ENCODE measurements around the gene CCDC13.
"Not testable (repeated sequence)": the region's sequence is repeated elsewhere in the genome, so short reads cannot be mapped to it uniquely, and the experiment has no call there.

Gene CCDC13, protein sequence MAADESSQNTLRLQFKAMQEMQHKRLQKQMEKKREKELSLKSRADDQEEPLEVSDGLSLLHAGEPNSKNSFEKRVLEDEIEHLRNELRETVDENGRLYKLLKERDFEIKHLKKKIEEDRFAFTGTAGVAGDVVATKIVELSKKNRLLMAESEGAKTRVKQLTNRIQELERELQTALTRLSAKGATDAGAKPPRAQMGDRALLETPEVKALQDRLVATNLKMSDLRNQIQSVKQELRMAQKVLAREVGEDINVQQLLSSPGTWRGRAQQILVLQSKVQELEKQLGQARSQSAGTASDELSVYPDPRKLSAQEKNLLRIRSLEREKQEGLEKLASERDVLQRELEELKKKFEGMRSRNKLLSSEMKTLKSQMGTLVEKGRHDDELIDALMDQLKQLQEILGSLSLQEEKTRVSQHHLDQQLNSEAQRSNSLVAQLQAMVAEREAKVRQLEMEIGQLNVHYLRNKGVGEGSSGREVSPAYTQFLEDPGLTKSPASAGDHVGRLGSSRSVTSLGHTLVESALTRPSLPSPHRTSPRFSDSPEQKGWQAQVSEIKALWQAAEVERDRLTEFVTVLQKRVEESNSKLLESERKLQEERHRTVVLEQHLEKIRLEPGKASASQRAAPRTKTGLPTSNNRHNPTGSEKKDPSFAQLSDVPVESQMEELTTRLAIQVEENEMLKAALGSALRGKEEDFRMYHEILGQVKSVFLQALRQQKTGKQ

DNA sequence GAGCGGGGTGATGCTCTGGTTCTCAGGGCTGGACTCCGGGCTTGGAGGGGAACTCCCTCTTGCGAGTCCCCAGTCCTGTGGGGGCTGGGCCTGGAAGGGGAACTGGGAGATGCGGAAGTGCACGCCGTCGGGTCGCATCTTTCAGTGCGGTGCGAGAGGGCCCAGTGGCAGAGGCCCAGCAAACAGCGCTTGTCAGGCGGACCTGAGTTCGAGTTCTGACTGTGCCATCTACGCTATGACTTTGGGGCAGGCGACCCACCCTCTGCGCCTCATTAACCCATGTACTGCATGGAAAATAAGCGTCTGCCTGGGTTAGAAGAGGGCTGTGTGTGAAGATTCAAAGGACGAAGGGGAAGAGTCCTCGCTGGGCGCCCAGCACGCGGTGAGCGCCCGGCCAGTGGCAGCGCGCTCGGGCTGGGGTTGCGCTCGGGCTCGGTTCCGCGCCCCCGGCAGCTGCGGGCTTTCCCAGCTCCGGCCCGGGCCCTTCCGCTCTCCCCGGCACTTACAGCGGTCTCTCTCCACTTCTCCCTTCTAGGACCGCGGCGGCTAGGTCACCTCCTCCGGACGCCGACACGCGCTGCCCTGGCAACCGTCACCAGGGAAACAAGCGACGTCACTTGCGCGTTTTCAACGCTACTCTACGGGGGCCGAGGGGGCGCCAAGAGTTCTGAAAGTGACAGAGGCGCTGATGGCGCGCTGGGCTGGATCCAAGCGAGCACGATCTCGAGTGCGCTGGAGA is at the start of gene CCDC13:
CCDC13 (minus strand) TSS at position 584 of the 739 bp plus-strand sequence. CDS start 14,908 bp downstream, outside the sequence.
- peak; percentile 53 for DNase-seq (ENCODE audit: low spot score)

DNA sequence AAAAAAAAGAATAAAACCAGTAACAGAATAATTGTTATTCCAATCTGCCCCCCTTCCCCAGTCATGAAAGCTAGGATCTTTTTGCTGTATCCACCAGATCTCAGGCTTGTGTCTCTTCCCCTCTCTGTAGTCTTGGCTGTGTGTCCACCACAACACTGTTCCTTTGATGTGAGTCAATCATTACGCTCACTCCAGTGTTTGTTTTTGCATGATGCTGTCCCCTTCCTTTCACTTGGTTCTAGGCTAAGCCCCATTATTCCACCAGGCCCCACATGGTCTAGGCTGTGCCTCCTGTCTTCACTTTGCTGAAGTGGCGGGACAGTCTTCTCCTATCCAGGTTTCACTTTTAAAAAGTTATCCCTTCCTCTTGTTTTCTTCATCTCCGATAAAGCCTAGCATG is 49.8 kb upstream of the CCDC13 start:
- DNase-seq (ENCODE audit: low spot score), result no peak

DNA sequence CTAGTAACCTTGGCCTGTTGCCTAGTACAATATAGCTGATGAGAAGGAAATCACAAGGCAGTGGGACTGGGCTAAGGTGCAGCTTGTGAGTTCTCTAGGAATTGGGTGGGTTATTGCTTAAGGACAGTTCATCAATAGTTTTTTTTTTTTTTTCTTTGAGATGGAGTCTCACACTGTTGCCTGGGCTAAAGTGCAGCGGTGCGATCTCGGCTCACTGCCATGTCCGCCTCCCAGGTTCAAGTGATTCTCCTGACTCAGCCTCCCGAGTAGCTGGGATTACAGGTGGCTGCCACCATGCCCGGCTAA is 47.6 kb upstream of the CCDC13 start:
- DNase-seq (ENCODE audit: low spot score), result no peak

DNA sequence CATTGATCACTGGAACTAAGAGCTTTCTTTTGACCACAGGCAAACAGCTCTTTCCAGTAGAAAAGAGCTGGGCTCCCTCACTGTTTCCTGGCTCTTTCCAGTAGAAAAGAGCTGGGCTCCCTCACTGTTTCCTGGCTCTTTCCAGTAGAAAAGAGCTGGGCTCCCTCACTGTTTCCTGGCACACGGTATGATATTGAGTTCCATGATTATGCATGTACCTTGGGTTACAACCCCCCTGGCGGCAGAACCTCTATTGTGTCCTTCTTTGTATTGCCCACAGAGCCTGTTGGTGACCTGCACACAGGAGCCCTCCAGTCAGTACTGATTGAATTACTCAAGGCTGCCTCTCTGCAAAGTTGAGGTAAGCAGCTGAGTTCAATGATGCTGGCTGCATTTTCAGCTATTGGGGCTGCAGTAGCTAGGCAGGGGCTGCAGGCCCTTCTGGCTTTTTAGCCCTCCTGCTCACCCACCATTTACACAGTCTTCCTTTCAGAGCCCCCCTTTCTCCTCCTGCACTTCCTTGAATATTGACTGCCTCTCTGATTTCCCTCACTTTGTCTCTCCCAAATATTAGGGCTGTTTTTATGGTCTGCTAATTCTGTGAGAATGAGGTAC is 46.4 kb upstream of the CCDC13 start:
- no peak for DNase-seq (ENCODE audit: low spot score)

DNA sequence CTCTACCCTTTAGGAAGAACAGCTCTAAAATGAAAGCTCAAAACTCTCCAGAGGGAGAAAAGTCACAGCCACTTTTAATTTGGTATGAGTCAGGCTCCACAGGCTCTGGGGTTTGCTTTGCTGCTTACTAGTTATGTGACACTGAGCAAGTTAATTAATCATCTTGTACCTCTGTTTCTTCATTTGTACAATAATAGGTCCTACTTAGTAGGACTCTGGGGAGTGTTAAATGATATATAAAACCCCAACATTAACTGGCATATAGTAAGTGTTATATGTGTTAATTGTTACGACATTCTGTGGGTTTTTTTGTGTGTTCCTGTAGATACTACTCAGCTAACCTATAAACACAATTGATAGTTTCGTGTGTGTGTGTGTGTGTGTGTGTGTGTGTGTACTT is 42.8 kb upstream of the CCDC13 start:
- no peak for DNase-seq (ENCODE audit: low spot score)

DNA sequence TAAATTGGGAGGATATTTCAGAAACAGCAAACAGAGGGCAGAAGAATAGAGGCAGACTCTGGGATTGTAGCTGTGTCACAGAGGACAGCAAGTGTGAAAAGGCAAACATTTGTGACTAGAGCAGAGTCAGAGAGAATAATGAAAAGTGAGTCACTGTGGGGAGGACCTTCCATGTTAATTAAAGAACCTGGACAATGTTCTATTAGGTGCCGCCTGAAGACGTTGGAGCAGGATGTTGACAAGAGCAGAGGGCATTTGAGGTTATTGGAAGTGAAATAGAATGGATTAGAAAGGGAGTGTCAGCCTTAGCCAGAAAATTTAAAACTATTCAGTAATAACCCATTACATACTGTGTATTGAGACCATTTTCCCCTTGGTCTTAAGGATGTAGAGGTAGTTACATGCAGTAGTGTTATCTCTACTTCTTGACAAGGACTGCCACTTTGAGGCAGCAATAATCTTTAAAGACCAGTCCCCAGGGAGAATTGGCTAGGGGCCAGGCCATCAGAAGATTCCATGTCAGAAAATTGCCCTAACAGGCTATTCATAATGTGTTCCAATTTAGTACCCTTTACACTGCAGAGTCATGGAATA is 42.0 kb upstream of the CCDC13 start:
- DNase-seq (ENCODE audit: low spot score), result peak; percentile 81

DNA sequence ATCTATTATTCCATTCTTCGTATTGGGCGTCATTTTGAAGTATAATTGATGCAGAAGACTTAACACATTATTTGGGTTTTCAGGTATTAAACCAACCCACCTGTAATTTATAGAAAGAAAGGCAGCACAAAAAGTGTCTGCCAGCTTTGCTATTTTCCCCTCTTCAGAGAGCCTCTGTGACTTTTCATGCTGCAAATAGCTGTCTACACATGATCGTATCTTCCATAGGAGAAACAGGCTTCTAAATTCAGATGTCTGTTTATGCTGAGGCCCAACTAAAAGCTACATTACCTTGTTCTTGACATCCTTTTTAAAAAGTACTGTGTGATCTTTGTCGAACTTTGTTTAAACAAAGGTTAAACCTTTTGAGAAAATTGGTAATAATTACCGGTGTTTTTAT is 41.2 kb upstream of the CCDC13 start:
- DNase-seq (ENCODE audit: low spot score), result no peak

DNA sequence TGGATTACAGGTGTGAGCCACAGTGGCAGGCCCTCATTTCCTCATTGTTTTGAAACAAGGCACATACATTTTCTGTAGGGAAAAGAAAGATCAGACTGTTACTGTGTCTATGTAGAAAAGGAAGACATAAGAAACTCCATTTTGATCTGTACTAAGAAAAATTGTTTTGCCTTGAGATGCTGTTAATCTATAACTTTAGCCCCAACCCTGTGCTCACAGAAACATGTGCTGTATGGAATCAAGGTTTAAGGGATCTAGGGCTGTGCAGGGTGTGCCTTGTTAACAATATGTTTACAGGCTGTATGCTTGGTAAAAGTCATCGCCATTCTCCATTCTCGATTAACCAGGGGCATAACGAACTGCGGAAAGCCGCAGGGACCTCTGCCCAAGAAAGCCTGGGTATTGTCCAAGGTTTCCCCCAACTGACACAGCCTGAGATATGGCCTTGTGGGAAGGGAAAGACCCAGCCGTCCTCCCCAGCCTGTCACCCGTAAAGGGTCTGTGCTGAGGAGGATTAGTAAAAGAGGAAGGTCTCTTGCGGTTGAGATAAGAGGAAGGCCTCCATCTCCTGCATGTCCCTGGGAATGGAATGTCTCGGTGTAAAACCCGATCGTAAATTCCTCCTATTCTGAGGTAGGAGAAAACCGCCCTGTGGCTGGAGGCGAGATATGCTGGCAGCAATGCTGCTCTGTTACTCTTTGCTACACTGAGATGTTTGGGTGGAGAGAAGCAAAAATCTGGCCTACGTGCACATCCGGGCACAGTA is 38.2 kb upstream of the CCDC13 start:
- DNase-seq (ENCODE audit: low spot score), result not testable (repeated sequence)

DNA sequence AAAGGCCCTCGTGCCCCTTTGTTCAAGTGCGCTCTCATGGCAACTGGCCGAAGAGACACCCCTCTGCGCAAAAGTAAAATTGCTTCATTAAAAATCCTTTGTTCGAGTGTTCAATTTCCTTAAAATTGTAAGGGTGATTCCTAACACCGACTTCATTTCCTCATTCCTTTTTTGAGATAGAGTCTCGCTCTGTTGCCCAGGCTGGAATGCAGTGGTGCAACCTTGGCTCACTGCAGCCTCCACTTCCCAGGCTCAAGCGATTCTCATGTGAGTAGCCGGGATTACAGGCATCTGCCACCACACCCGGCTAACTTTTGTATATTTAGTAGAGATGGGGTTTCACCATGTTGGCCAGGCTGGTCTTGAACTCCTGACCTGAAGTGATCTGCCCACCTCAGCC is 37.7 kb upstream of the CCDC13 start:
- not testable (repeated sequence) for DNase-seq (ENCODE audit: low spot score)

DNA sequence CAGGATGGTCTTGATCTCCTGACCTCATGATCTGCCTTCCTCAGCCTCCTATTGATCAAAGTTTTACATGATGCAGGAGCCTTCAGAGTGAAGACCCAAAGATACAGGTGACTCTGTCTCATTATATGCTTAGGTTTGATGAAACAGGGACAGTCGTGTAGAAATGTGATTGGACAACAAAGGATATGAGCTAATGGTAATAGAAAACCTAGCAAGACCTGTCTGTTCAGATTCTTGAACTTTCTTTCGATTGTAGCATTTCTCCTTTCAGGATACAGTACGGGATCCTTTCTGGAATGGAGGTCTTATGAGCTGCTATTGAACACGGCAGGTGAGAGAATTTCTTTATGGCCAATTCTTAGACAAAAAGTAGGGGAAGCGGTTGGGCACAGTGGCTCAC is 36.1 kb upstream of the CCDC13 start, which contains the start of gene ACKR2:
ACKR2 (plus strand) TSS at position 244 of the 400 bp plus-strand sequence. CDS start 55,058 bp downstream, outside the sequence.
- DNase-seq (ENCODE audit: low spot score), result no peak

DNA sequence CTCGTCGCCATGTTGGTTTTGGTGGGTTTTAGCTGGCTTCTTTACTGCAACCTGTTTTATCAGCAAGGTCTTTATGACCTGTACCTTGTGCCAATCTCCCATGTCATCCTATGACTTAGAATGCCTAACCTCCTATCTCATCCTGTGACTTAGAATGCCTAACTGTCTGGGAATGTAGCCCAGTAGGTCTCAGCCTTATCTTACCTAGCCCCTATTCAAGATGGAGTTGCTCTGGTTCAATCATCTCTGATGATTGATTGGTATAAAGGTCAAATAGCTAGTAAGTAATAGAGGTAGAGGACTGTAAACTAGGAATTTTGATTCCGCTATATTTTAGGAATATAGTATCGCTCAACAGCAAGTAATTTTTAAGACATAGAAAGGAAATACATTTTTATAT is 34.9 kb upstream of the CCDC13 start:
- DNase-seq (ENCODE audit: low spot score), result no peak

DNA sequence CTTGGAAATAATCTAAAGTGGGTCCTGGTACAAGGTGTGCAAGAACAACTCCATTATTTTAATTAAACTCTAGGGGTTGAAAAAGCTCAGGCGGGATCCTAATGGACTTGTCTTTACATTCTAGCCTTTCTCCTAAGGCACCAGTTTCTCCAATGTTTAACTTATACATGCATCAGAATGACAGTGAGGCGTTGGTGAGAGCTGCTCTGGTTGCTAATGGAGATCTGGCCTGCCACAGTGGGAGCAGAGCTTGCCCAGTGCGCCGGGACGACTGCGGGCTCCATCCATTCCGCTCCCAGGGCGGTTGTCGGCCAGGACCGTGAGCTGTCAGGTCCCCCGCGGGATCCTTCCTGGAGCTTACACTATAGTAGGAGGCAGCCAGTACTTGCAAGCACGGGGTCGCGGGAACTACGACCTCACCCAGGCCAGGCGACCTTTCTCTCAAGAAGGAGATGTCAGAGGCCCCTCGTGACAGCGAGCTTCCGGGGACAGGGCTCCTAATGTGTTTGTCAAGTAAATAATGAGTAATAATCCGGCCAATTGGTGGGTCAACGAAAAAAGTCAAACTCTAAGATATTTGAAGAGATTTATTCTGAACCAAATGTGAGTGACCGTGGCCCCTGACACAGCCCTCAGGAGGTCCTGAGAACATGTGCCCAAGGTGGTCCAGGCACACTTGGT is 32.2 kb upstream of the CCDC13 start:
- DNase-seq (ENCODE audit: low spot score), result no peak

DNA sequence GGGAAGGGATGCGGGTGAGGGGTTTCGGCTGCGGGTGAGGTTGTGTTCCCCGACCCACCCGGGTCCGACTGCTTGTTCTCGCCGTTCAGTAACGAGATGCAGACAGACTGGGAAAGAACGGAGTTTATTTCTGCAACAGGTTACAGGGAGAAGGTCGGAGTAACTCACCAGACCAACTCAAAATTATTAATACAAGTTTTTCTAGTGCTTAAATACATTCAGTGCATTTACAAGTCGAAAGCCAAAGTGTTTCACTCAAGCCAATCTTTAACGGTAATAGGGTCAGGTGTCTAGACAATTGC is 31.7 kb upstream of the CCDC13 start:
- DNase-seq (ENCODE audit: low spot score), result no peak

DNA sequence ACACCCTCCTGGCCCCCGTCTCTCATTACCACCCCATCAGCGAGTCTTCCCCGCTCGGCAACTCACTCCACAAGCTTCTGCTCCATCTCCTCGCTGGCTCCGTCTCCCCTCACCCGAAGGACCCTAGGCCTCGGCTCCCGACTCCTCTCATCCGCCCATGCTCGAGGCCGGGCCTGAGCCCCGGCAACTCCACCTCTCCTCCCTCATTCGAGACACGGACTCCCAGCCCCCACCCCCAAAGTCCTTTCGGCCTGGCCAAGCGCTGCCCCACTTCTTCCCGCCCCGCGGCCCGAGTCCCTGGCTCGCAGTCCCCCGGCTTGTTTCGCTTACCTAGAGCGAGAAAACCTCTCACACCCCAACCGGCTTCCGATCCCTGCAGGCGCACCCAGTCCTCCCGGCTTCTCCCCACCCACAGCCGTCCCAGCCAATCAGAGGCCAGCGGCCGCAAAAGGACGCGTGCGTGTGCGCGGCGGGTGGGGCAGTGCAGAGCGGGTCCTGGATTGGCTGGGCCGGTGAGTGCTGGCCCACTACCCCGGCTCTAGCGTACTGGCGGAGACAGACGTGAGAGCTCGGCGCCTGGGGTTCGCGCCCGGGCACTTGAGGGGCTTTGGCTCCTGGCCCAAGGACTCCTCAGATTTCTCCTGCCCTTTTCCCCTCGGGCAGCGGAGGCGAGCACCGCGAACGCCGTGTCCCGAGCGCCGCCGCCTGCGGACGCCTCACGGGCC is 31.2 kb upstream of the CCDC13 start, which contains the start of gene HIGD1A:
HIGD1A (minus strand) TSS at position 385 of the 725 bp plus-strand sequence. CDS start 10,237 bp downstream, outside the sequence.
- peak; percentile 96 for DNase-seq (ENCODE audit: low spot score)

DNA sequence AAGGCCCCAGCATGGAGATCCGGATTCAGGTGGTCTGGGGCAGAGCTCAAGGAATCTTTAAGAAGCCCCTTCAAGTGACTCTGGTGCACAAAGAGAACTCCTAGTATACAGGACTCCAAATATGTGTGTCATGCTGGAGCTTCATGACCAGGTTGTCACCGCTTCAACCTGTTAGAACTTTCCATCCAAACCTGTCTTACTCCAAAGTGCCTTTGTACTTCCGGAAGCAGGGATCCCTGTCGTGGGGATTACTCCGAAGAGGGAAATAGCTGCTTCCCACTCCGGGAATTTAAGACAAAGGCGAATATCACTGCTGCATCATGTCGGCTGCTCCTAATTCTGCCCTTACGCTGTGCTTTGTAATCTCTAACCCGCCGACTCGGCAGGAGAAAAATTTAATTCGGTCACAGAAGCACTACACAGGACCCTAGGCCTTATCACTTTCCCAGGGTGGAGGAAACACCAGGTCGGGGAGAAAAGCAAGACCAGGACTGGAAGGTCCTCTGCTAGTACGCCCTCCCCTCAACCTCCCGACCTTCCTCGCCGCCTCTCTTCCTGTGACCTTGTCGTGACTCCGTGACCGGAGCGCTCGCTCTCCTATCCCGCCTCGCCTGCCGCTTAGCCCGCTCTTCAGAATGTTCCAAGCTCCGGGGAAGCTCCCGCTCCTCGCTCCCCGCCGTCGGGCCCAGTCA is 30.5 kb upstream of the CCDC13 start:
- peak; percentile 53 for DNase-seq (ENCODE audit: low spot score)

DNA sequence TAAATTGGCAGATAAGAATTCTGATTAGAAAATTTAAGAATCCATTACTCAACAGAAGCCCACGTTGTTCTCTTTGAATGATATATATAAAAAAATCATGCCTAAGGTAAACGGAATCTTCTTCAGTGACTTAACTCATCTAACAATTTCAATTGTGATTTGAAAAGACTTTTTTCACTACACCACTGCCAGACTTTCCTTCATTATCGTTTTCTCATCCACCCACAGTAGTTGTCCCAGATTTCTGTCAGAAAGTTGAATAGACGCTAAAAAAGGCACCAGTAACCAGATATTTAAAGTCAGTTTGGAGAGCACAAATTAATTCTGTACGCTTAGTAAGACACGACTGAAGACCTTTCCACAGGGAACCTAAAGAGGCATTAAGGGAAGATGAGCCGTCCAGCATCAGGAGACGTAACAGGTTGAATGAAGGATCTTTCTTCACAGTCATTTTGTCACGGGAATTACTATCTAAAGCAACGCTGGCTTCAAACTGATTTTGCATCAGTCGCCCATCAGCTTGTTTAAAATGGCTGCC is 29.9 kb upstream of the CCDC13 start:
- no peak for DNase-seq (ENCODE audit: low spot score)

DNA sequence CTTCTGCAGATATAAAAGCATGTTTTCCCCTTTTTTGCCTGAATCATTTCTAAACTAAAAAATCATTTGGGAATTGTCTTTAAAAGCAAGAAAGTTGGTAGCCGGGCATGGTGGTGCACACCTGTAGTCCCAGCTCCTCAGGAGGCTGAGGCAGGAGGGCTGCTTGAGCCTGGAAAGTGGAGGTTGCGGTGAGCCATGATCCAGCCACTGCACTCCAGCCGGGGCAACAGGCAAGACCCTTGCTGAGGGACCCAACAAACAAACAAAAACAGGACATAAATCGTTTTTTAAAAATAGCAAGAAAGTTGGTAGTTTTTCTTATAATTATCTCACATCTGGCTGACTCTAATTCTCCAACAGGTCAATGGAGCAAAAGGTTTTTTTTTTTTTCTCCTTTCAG is 28.7 kb upstream of the CCDC13 start:
- DNase-seq (ENCODE audit: low spot score), result no peak

DNA sequence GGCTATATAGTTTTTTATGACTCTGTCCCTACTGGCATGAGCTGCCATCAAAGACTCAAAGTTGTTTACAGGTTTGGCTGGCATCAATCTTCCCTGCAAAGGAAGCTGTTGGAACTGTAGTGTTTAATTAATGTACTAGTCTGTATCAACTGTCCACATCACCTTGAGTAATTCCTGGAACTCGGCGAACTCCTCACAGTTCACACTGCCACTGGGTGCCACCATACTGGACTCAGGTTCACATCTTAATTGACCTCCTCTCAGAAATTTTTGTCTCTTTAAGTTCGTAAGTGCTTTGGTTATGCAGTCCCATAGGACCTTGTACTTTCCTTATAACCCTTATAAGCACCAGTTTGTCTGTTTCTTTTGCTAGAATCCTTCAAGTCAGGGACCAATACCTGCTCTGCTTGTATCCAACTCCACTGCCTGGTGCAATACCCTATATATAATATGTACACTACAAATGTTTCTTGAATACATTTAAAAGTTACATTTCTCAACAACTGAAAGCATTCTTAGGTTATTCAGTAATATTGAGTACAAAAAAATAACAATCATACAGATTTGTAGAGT is 28.1 kb upstream of the CCDC13 start:
- no peak for DNase-seq (ENCODE audit: low spot score)

DNA sequence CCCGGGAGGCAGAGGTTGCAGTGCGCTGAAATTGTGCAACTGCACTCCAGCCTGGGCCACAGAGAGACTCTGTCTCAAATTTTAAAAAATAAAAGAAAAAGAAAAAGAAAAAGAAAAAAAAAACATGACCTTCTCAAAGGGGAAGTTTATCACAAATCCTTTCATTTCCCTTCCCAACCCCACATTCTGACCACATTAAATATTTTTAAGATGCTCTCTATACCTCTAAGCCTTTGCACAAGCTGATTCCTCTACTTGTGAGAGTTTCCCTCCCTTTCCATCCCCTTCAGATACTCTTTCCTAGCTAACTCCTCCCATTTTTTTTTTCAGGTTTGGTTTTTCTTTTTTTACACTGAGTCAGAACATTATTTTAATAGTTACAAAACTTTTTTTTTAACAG is 27.2 kb upstream of the CCDC13 start:
- no peak for DNase-seq (ENCODE audit: low spot score)
